HG02588 (cell line): ENCODE data around the gene LIPC.

ENCODE experiments used
- ATAC-seq: cut with Tn5 transposase; IDR thresholded peaks from one replicate; pipeline ENCODE4 v1.9.1; 2021; ENCODE audit warnings: mild to moderate bottlenecking, moderate library complexity; ENCODE audit not compliant: unreplicated experiment

LIPC gene

DNA sequence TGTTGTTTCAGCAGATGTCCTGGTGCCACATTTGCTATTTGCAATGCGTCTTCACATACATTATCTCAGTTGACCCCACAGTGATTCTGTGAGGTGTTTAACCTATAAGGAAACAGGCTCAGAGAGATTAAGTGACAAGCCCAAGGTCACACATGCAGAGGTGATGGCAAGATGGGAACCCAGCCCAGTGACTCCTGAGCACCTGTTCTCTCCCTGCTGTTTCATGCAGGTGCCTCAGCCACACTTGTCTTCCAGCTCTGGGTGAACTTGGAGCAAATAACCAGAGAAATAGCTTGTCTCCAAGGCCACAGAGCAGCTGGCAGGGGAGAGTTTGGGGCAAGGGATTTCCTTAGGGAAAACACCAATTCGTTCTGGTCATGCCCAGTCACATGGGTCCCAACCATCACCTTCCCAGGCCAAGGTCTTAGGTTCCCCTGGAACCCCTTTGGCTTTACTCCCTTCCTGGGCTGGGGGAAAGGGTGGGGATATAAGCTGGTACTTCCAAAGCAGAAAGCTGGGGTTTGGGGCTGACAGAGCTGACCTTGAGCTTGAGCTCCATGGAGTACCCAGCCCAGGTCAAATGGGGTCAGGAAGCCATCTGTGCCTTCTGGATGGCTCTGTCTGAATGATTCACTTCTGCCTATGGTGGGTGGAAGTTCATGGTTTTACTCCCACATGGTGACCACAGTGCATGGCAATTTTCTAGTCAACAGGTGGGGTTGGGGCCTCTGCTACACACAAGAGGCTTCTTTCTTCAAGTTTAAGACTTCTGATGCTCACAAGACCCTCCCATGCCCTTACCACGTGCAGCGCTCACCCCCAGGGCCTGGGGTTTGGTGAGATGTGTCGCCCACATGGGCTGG, 22.4 kb downstream of the LIPC start:
- no peak for ATAC-seq

DNA sequence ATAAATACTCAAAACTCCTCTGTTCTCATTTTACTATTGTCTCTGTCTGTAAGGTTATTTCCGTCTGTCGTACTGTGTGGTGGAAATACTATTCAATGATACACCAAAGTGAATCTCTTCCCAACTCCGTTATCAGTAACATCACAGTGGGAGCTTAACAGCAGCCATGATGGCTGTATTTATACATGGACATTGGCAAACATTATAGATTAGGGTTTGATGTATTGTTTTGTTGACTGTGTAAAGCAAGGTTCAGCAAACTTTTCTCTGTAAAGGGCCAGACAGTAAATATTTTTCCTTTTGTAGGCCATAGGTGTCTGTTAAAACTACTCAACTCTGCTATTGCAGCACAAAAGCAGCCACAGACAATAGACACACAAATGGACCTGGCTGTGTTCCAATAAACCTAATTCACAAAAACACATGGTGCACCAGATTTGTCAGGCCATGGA, 23.2 kb downstream of the LIPC start:
- ATAC-seq = no peak

DNA sequence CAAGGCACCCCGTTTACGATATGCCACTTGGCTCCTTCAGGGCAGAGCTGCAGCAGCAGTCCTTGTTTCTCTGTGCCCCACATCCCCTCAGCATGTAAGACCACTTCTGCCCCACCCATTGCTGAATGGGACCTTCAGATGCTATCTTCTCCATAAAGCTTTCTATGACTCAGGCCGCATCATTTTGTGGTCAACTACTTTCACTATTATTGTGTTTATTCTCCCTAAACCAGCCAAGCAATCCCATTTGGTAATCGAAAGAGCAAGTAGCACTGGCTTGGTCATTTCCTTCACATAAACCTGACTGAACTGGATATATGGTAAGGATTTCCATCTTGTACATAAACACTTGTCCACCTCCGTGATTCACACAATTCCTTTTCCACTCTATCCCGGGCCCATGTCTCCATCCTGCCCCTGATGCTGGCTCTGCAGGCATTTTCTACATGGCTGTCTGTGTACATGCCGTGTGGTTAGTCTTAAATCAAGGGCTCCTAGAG, 25.7 kb downstream of the LIPC start:
- peak; percentile 42 for ATAC-seq

DNA sequence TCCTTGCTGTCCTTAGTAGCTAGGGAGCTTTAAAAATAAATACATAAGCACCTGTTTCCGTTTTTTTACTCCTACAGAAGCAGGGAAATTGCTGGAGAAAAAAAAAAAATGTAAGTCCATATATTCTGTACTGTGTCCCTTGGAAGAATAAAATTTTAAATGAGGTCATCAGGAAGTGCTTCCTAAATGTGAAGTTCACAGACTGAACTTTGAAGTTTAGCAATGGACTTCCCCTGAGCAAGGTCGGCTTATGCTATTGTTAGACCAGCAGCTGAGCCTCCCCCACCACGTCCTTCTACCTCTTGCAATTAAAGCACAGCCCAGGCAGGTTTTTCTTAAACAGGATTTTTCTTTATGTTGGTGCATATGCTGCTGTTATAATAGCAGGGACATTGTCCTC, 26.3 kb downstream of the LIPC start:
- no peak for ATAC-seq

DNA sequence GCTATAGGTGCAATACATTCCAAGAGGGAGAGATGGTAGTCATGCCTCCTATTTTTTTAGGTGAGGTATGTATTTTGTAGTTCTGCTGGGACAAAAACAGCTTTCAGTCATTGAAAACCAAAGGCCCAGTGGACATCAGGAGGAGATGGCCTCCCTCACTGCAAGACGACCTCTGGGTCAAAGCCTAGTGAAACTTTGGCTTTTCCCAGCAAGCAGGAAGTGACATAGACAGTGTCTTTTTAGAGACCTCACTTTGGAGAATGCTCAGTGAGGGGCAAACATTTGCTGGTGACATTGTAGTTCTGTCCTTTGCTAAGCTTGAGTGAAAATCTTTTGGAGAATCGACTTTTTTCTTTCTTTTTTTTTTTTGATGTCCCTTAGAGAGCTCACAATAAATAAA, 27.3 kb downstream of the LIPC start:
- ATAC-seq = no peak

GRCh38 chr15:58459560-58459959, 27.8 kb downstream of the LIPC start:
- ATAC-seq = no peak

DNA sequence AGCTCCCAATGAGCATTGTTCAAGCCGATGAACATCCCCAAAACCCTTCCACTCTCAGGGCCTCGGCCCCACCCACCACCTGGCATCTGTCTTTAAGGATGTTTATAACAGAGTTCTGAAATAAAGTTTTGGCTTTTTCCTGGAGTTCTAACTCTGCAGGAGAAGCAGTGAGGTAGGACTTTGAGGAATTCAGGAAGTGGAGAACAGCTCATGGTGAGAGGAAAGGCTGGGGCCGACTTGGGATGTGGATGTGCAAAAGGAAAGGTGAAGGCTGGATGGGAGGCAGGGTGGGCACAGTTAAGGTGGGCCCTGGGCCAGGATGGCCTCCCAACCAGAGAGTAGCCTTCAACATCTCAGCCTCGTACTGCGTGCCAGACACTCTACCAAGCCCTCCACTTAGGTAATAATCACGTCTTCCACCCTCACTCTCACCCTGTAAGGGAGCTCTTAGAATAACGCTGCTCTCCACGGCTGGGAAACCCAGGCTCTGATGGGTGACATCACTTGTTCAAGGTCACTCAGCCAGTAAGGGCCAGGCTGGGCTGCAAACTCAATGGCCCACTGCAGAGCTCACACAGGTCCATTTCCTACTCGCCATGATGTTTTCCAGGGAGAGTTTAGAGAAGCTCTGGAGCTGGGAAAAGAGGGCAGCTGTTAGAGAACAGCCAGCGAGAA, 28.5 kb downstream of the LIPC start:
- ATAC-seq = no peak

DNA sequence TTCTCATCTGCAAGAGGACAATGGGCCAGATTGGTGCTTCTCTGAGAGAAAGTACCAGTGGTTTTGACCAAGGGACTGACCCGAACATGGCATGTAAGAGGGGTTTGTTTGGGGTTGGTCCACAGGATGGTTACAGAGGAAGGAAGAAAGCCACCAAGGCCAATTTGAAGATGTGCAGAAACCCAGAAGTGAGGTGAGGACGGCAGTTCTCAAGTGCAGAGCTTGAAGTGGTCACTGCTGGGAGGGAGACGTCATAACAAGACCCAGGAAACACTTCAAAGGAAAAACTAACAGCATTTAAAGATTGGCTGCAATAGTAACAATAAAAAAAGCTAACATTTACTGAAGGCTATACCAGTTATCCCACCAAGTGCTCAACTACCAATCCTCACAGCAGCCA, 29.1 kb downstream of the LIPC start:
- no peak for ATAC-seq

DNA sequence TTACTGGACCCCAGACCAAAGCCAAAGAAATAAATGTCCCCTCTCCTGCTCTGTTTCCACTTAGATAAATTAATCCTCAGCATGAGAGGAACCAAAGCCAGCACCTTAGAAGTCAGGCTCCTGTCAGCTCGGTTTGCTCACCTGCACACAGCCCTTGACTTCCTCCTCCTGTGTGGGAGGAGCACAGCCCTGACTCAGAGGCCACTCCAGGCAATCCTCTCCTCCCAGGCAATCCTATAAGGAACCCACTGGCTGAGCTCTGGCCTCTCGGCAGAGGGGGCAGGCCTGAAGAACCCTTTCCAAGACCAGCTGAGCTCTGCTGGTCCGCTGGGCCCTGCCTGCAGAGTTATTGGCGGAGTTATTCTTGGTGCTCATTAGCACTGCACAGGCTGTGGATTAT, 30.8 kb downstream of the LIPC start:
- no peak for ATAC-seq

- no peak for ATAC-seq
Measured at GRCh38 chr15:58462973-58463663, 31.3 kb downstream of the LIPC start.

- no peak for ATAC-seq
Measured at GRCh38 chr15:58463815-58464650, 32.2 kb downstream of the LIPC start.

DNA sequence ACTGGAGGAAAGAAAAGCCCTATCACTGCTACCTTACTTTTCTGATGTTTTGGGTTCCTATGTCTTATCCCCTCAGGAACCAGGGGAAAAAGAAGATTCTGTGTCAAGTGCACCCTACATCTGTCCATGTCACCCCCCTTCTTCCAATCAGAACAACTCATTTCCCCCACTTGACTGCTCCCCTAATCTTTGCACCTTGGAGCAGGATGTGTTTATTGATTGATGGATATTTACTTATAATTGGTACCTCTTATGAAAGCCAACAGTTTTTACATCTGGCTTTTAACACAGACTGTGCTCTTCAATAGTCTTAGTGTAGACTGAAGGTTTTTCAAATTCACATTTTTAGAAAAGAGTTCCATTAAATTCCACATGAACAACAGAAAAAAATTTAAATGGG, 33.3 kb downstream of the LIPC start:
- no peak for ATAC-seq

GRCh38 chr15:58465866-58466517, 34.2 kb downstream of the LIPC start:
- no peak for ATAC-seq

GRCh38 chr15:58466566-58466965, 34.8 kb downstream of the LIPC start:
- ATAC-seq = no peak

DNA sequence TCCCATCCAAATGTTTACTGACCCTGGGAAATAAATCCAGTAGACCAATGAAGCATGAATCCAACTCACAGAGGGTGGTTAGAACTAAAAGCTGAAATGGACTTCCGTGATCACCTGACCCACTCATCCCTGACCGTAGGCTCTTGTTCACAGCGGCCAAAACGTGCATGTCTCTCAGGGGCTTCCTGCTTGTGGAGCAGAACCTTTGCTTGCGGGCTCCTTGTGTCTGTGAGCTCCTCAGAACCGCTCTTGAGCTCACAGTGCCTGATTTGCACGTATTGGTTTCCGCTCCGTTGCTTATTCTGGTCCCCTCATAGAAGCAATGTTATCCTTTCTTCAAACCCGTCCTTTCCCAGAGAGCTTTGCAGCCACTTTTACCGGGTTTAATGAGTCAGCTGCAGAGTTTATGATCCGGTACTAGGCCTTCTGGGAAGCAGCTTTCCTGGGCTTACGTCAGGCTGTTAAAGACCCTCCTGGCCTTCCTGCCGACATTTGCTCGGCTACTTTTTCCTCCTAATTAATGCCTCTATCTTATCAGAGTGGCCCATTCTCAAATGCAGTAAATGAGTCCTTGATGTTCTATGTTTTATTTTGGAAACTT, 35.4 kb downstream of the LIPC start:
- ATAC-seq = no peak

DNA sequence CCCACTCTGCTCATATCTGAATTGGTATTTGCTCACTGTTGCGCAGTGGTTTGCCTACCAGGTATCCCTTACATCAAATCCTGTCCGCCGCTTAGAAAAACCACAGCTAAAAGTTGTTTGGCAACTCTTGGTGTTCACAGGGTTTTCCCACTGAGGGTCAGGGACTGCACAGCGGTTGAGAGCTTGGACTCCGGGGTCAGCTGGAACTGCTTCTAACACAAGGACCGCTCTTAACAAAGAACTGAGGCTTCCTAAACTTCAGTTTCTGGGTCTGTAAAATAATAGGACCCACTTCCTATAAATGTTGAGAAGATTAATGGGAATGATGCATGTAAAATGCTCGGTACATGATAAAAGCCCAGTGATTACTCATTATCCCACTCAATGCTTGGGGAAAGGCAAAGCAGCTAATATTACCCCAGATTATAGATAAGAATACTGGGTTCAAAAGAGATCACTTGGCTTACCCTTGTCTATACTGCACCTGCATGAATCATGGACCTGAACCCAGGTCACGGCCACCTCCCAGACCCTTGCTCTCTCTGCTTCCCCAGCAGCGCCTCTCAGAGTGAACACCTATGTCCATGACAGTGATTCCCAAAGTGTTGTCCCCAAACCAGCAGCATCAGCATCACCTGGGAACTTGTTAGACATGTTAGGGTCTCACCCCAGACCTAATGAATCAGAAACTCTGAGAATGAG, 36.1 kb downstream of the LIPC start:
- ATAC-seq = no peak

- no peak for ATAC-seq
Measured at GRCh38 chr15:58469432-58470353, 37.9 kb downstream of the LIPC start.

GRCh38 chr15:58471348-58471747, 39.6 kb downstream of the LIPC start:
- ATAC-seq = no peak
